OCI-M2 (cell line): ENCODE measurements around the gene DCAF7.

ENCODE experiments used
- DNase-seq: peaks from one replicate; lab custom pipeline; 2025; ENCODE audit not compliant: unreplicated experiment; lab: John Stamatoyannopoulos, UW

Gene DCAF7

DNA sequence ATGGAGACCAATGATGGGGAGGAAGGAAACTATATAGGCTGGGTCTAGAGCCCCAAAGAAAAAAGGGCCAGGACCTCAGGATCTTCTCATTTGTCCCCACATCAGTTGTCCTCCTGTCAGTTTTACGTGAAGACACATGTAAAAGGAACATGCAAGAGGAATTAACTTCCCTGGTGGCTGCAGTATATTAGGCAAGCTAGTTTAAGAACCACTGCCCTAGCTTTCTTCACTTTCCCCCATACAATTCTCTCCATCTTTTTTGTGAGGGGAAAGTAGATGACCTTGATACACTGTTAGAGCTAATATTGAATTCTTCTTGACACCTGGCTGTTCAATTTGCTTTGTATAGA lies 74.2 kb downstream of the DCAF7 start:
- no peak for DNase-seq

DNA sequence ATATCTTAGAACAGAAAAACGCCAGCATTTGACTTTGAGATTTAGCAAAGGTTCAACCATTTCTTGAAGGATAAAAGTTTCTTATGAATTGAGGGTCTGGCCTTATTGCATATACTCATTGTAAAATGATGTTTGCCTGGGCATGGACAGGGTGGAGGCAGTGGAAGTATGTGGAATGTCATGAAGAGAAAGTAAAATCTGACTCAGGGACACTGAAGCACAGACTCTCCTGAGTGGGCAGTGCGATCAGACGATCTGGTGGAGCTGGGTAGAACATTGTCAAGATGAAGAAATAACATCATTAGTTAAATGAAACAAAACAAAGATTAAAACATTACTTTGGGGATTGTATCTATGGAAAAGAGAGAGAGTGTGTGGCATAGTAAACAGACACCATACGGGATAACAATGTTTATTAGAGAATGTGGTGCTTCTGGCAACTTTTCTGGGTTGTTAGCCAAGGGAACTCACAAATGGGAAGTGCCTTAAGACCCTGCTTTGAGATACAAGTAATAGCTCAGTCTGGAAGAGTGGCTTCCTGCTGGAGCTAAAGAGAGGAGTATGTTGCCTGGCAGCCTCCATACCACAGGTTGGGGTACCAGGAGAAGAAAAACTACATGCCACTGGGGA lies 76.4 kb downstream of the DCAF7 start:
- no peak for DNase-seq

DNA sequence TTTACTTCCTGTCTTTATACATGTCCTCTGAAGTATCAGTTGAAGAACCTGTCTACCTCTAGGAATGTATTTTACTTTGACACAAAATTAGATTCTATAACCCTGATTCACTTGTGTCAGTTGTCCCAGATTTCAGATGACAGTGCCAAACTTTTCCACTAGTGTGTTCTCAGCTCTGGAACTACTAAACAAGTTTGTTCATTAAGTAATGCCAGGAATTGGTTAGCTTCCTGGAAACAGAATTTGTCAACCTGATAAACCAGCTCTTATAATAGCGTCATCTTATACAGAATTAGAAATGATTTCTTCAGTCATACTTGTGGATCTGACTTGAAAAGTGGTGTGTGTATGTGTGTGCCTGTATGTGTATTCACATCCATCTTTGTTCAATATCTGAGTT lies 79.3 kb downstream of the DCAF7 start:
- no peak for DNase-seq

DNA sequence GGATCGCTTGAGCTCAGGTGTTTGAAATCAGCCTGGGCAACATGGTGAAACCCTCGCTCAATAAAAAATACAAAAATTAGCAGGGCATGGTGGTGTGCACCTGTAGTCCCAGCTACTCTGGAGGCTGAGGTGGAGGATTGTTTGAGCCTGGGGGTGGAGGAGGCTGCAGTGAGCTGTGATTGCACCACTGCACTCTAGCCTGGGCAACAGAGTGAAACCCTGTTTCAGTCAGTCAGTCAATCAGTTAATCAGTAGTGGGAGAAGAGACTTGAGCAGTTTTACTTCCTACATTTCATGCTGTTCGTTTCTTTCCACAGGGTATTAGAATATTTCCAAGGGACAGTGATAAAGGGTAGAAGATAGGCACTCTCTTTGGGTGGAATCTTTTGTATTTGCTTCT lies 80.8 kb downstream of the DCAF7 start:
- DNase-seq = no peak

DNA sequence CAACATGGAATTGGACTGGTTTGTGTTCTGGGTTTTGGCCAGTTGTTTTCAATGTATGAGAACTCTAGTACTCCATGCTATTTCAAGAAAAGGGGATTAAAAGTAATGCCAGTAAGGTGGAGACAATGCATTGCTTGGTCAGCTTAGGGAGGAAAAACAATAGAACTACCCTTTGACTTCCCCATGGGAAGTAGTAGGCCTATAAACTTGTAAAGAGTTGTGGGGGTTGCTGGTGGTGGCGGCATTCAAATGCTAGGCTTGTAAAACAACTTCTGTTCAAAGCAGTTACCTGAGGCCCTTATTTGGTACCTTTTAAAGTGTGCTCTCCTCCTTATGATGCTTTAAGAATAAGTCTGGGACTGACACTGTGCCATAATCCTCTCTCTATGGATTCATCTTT lies 81.3 kb downstream of the DCAF7 start:
- no peak for DNase-seq

DNA sequence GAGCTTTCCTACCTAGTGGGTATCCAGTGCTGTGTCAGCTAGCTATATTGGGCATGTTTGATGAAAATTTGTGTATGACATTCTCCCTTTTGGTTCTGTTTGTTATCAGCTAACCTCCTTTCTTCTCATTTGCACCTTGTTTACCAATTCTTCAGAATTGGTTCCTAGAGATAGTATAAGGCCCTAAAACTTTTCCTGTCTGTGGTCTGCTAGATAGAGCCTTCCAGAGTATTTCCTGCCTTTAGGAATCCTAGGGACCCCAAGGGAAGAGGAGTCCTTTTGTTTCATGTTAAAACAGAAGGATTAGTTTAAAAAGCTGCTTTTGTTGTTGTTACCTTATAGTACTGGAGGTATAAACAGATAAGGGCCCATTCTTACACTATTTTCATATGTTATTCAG lies 83.5 kb downstream of the DCAF7 start:
- DNase-seq = no peak

DNA sequence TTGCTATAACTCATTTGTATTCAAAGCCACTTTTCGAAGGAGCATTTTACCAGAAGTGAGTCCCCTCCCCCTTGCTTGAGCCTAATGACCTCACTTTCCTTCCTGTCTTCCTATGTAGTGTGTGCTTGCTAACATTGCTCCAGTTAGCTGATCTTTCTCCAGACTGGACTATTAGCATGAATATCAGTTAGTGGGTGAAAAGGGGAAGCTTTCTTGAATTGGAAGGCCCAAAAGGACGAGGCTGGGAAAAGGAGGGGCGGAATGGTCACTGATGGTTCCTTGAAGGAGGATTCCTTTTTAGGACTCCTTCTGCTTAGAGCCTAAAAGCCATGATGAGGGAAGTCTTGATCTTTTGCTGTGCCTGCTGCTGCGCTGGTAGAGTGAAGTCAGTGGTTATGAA lies 83.9 kb downstream of the DCAF7 start:
- DNase-seq = no peak

DNA sequence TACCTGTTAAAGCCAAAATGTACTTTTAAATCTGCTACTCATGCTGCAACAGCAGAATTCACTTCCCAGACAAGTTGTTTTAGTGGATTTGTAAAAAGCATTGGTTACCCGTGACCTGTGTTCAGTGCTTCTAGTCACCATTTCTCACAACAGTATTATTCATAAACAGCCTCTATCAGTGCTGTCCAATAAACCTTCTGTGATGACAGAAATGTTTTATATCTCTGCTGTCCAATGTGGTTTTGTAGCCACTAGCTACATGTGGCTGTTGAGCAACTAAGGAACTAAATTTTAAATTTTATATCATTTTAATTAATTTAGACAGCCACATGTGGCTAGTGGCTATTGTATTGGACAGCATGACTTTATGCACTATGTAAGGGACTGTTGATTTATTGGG lies 84.5 kb downstream of the DCAF7 start:
- no peak for DNase-seq

DNA sequence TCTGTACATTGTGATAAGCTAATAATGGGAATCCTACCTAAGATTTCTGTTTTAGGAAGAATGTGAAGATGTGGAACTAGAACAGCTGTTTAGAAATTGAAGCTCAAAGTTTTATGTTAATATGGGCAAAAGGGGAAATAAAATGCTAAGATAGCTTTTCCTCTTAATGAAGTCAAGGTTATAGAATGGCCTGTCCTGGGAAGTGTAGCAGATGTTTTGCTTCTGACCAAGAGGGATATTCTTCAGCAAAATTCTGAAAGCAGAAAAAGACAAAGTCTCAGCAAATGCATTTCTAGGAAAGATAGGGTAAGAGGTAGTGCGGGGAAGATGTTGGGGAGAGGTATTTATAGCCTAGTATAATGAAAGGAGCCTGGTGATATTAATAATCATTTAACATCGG lies 85.0 kb downstream of the DCAF7 start:
- no peak for DNase-seq

DNA sequence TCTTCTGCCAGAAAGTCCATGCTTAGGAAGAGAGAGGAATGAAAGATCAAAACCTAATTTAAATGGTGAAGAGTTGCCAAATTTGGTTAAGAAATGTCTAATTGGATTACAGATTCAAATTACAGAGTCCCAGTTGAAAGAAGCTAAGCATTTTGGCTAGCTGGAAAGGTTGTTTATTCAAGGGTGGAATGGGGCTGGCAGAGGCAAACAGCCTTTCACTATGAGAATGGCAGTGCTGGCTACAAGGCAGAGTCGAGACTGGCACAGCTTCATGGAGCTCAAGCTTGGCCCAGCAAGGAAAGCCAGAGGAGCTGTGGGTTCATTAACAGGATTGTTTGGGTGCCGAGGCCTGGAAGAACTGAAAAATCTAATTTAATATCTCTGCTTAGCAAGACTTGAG lies 85.5 kb downstream of the DCAF7 start:
- DNase-seq = no peak

DNA sequence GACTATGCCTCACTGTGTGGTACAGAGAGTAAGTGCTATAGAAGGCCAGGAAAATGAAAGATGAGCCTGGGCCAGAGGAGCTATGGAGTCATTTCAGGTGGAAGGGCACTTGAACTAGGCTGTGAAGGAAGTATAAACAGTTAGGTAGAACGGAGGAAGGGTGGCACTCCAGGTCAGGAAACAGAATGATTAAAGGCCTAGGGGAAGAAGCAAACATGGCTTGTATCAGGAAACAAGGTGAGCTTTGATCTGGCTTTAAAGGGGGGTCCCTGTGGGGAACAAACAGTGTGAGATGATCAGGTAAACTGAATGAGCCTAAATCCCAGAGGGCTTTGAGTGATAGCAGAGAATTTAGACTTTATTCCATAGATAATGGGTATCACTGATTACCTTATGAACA lies 88.8 kb downstream of the DCAF7 start:
- DNase-seq = no peak

DNA sequence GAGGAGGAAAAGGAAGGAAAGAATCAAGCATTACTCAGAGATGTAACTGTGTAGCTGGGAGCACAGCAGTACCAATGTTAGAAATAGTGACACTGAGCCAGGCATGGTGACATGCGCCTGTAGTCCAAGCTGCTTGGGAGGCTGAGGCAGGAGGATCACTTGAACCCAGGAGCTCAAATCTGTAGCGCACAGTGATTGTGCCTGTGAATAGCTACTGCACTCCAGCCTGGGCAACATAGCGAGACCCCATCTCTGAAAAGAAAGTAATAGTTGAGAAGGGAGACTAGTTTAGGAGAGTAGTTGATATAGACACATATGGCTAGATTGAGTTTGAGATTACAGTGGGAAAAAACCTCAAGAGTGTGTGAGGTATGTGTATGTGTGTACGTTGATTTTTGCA lies 89.8 kb downstream of the DCAF7 start:
- no peak for DNase-seq

DNA sequence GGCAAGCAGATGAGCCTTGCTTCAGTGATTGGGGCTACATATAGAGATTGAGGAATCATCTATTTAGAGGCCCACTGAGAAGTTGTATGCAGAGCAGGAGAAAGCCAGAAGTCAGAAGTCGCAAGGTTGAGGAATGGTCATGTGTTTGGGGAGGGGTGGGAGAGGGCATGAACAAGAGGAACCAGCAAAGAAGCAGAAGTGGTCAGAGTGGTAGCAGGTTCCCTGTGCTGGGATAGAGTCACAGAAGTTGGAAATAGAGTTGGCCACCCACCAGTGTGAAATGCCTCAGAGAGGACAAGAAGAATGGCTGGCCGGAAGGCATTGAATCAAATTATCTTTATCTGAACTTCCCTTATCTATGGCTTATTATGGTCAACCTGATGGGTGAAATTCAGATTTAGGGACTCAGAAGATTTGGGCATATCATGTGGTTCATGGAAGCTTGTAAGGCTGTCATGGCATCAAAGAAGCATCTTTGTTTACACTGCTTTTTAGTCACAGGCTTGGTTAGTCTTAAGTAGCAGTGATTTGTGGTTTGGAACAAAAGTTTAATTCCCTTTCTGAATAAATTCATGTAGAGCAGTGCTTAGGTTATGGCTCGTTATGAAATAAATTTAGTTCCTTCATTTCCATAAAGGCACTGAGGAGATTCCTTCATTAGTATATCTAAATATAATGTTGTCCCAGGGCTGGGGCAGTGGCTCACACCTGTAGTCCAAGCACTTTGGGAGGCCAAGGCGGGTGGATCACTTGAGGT lies 91.6 kb downstream of the DCAF7 start:
- DNase-seq = no peak
